CD4-positive, alpha-beta T cell treated with Interleukin-10 for 1 hour (primary cell): ENCODE measurements around the gene MYL2.

Experiments used
- DNase-seq: peaks from one replicate; pipeline ENCODE4 v3.0.0-alpha.2; 2020

The MYL2 gene

DNA sequence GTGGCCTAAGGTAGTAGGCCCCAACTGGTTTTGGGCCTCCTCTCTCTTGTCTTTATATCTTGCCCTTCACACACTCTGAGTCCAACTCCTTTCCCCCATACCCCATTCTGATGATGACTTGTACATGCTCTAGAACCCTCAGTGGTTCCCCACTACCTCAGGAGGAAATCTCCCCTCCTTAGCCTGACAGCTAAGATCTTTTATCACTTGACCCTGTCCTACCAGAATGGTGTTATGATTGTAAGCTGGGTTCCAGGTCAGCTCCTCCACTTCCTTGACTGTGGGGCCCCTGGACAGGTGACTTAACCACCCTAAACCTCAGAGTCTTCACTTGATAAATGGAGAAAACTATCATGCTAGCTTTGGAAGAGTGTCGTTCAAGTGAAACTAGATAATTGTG is 9.4 kb upstream of the MYL2 start:
- no peak for DNase-seq

DNA sequence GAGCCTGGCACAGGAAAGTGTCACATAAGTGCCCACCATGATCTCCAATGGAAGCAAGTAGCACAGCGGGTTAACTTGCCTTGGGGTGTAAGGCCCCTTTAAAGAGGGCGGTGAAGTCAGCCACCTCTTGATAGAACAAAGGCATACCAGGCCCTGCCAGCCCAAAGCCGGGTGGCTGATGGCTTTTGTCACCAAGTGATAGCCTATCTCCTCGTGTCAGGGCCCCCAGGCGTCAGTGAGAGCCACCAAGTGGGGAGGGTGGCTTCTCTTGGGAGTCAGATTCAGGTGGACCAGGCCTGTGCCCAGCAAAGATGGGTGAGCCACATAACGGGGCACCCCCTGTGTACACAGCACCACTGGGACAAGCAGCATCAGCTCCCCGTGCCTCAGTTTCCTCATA is 8.3 kb upstream of the MYL2 start:
- no peak for DNase-seq

DNA sequence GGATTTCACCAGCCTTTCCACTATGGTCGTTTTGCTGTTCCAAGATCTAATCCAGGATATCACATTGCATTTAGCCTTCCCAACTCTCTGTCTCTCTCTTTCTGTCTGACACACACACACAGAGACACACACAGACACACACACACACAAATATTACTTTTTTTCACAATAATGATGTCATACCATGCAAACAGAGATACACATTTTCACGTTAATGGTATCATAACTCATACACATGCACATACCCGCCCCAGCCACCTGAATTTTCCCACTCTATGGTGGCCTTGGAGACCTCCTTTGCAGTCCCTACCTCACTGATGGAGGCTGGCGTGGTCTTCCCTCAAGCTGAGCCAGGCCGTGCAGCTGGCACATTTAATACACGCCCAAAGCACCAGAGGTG is 7.2 kb upstream of the MYL2 start:
- DNase-seq = no peak

DNA sequence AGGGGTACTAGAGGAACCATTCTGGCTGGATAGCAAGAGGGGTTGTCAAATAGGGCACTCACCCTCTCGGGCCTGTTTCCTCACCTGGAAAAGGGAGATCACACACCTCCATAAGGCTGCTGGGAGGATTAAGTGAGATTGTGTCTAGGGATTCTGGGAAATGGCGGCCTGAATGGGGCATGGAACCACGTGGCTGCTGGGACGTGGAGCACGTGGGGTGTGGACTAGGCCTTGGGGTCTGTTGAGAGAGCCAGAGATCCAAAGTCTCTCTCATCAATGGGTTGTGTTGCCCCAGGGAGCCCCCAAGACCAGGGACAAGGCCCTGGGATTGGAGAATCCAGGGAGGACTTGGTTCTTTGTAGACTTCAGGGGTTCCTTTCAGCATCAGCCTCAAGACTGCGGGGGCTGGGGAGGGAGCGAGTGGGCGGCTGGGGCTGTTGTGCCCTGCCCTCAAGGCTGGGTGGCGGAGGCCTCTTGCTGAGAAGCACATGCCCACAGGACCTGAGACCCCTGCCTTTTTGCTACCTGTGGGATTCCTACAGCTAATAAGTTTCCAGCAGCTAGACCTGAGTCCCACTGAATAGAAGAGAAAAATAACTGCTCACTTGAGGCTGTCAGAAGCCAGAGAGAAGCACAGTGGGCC is 3.4 kb upstream of the MYL2 start:
- DNase-seq = no peak

DNA sequence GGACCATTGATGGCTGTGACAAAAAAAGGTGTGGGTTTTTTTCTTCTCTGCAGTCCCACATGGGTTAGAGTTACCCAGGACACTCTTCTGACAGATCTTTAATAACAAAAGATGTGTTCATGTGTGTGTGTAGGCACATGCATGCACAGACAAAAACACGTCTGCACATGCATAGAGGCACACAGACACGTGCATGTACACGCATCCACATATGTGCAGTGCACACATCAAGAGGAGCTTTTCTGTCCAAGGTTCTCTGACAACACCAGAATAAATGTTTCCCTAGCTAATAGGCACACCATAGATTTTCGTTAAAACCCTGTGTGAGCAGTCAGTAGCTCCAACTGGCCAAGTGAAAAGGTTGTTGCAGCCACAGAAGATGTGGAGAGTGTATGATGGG is 2.8 kb upstream of the MYL2 start:
- DNase-seq = no peak

DNA sequence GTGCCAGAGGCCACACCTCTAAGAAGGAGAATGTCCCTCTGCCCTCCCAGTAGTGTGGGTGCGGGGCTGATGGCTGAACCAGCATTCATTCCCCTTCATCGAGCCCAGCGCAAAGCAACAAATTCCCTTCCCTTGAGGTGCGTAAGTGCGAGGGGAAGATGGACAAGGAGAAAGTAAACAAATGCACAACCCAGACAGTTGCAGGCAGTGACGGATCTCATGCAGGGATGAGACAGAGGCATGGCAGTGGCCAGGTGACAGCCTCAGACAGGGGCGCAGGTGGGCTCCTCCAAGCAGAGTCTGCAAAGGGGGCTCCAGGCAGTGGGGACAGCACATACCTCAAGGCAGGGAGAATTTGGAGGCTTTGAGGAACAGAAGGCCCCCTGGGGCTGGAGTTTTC is 2.3 kb upstream of the MYL2 start:
- no peak for DNase-seq

DNA sequence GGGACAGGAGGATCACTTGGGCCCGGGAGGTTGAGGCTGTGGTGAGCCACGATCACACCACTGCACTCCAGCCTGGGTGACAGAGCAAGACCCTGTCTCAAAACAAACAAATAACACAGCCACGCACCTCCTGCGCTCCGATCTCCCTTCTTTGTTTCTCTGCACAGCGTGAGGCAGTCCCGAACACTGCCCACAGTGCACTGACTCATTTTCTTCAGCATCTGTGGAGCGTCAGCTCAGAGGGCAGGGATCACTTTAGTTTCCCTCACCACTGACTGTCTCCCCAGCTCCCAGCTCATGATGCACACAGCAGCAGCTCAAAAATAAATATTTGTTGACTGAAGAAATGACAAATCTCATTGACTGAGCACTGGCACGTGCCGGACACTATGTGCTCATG is 883 bp upstream of the MYL2 start:
- no peak for DNase-seq

DNA sequence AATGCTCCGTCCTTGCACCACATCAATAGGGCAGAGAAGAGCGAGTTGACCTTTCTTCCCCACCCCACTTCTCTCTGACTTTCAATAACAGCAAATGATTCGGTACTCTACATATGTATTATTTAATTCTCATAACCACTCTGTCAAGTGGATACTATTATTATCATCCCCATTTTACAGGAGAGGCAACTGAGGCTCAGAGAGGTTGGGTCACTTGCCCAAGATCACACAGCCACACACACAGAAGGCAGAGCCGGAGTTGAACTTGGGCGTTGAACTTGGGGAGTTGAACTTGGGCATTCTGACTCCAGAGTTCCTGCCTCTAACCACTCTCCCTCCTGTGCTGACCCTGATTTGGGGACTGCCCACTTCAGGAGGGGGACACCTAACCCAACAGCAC is 659 bp downstream of the MYL2 start:
- no peak for DNase-seq

DNA sequence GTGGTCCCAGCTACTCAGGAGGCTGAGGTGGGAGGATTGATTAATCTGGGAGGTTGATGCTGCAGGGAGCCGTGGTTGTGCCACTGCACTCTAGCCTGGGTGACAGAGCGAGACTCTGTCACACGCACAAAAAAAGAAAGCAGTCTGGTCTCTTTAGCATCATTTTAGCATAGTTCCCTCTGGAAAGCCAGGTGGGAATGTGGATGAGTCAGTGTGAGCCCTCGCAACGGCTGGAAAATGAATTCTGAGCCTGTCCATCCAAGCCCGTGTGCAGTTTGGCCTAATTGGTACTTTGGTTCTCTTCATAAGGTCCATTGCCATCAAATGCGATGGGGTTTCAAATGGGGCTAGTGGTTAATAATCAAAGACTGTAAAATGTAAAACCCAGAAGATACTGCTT is 2.4 kb downstream of the MYL2 start:
- no peak for DNase-seq

DNA sequence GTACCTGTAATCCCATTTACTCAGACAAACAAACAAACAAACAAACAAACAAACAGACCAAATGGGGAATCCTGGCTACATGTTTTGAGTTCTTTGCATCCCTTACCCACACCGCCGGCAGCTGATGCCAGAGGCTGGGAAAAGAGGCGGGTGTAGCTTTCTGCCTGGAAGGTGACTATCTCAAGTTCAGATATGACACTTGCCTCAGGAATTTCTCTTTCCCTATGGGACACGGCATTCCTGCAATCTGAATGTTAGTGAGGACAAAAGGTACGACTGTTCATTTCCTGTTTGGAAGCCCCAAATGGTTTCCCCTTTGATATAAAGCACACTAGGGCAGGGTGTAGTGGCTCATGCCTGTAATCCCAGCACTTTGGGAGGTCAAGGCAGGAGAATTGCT is 2.9 kb downstream of the MYL2 start:
- no peak for DNase-seq

DNA sequence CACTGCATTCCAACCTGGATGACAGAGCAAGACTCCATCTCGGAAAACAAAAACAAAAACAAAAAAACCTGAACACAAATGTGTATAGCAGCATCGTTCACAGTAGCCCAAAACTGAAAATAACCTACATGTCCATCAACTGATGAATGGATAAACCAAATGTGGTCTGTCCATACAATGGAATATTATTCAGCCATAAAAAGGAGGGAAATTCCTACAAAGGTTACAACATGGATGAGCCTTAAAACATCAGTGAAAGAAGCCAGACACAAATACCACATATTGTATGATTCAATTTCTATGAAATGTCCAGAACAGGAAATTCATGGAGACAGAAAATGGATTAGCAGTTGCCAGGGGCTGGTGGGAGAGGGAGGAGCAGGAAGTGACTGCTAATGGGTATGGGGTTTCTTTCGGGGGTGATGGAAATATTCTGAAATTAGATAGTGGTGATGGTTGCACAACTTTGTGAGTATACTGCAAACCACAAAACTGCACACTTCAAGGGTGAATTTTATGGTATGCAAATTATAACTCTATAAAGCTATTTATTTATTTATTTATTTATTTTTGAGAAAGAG is 4.0 kb downstream of the MYL2 start:
- DNase-seq = no peak

DNA sequence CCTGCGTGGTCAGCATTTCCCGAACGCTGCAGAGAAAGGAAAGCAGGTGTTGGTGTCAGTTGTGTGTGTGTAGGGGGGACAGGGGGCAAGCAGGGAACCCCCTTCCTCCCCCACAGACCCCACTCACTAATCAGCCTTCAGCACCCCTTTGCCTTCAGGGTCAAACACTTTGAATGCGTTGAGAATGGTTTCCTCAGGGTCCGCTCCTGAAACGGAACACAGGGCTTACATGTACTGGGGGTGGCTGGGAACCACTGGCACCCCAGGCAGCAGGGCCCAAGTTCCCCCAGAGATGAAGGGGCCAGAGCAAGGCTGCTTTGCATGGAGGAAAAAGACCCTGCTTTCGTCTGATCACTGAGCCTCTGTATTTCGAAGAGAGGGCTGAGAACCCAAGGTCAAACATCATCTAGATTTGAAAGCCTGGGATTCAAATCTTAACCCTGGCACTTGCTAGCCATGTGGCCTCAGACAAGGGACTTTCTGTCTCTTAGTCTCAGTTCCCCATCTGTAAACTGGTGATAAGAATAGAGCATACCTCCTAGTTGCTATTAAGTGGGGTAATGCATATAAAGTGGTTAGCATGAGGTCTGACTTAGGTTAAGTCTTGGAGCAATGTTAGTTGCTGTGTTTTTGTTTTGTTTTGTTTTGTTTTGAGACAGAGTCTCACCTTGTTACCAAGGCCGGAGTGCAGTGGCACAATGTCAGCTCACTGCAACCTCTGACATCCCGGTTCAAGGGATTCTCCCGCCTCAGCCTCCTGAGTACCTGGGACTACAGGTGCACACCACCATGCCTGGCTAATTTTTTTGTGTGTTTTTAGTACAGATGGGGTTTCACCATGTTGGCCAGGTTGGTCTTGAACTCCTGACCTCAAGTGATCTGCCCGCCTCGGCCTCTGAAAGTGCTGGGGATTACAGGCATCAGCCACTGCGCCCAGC is 7.0 kb downstream of the MYL2 start:
- no peak for DNase-seq

DNA sequence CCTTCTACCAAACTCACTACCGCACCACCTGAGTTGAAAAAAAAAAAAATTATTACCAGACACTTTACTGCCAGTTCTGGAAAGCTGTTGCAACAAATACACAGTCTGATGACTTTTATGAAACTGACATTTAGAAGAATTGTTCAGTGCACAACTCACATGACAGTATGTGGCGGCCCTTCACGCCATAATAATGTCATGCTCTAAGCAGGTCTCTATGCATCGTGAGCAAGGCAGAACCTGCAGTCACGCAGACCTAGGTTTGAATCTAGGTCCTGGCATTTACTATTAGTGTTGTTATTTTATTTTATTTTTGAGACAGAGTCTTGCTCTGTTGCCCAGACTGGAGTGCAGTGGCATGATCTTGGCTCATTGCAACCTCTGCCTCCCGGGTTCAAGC is 8.1 kb downstream of the MYL2 start:
- no peak for DNase-seq

DNA sequence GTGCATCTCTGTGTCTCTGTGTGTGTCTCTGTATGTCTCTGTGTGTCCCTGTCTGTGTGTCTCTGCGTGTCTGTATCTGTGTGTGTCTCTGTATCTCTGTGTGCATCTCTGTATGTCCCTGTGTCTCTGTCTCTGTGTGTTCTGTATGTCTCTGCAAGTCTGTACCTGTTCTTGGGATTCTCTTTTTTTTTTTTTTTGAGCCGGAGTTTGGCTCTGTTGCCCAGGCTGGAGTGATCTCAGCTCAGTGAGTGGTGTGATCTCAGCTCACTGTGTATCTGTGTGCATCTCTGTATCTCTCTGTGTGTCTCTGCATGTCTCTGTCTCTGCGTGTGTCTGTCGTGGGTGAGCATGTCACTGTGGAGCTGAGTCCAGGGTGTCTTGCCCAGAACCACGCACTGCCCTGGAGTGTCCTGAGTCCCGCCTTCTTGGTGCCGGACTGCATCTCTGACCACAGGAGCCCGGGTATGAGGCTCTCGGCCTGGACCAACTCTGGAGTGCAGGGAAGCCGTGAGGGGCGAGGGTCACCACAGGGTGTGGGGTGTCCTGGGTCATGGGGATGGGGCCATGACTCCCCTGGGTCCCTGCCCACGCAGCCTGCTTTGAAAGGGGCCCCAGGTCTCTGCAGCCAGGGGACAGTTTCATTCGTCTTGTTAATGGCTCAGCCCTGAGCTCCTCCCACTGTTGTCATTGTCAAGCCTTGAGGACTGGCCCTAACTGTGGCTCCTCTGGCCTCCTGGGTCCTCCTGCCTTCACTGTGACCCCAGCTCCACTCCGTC is 11.8 kb downstream of the MYL2 start:
- DNase-seq = no peak

DNA sequence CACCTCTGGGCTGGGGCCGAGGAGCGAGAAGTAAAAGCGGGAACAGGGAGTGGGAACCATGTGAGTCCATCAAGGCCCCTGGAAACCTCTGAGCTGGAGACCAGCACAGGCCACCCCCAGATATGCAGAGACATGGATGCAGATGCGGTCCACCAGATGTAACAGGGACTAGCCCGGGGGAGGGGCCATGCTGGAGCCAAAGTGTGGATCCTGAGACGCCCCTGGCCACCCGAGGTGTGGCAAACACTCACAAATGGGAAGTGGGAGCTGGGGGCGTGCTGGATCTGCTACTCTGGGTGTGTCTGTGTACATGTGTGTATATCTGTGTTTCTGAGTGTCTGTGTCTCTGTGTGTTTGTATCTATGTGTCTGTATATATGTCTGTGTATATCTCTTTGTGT is 12.8 kb downstream of the MYL2 start:
- DNase-seq = no peak

DNA sequence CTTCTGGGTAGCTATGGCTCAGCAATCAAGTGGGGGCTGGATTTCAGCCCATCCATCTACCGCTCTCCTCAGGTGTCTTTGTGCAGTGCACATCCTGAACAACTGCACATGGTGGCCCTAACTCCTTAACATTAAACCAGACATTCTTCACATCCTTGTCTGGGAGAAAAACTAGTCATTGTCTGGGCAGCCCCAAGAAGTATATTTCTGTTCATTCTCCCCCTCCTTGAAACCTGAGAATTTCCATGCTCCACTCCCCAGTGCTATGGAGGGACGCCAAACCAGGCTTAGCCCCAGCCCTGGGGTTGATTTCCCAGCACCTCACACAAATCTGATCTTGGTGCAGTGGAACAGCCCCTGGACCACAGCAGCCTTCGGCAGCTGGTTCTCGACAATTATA is 13.4 kb downstream of the MYL2 start:
- DNase-seq = no peak

DNA sequence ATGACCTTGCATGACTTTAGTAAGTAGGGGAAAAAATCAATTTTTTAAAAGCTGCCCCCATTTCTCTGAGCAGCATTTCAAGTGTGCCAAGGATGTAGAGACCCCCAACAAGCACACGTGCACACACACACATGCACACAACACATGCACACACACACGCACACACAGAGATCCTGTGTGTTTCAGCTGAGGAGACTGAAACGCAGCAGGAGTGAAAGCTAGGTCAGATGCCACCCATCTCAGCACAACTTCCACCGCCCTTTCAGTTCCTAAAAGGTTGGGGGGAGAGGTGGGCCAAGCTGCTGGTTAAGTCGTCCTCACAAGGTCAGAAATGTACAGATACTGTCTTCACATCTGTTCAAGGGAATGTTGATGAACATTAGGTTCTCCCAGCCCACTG is 13.9 kb downstream of the MYL2 start:
- DNase-seq = no peak

DNA sequence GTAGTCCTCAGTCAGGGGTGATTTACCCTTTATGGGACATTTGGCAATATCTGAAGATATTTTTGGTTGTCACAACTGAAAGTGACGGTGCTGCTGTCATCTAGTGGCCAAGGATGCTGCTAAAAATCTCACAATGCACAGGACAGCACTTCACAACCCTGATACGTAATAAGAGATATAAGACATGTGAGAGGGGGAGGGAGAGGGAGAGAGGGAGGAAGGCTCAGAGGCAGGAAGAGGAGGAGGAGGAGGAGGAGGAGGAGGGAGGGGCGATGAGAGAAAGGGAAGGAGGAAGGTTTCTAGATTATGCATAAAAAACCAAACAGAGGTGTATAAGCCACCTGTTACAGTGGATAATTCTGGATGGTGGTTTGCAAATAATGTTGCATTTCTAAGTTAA is 14.3 kb downstream of the MYL2 start:
- no peak for DNase-seq

DNA sequence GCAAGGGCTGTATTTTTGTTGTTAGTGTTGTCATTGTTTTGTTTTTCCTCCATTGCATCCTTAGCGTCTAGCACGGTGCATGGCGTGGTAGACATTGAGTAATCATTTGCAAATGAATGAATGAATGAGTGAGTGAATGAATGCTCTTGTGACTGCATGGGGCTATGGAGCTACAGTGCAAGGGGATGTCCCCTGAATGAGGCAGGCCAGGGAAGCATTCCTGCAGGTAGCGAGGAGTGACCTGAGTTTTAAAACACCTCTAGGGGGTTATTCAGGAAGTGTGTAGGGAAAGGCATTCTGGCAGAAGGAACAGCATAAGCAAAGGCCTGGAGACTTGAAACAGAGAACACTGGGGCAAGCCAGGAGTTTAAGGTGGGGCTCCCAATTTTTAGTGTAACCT is 16.9 kb downstream of the MYL2 start:
- DNase-seq = no peak

DNA sequence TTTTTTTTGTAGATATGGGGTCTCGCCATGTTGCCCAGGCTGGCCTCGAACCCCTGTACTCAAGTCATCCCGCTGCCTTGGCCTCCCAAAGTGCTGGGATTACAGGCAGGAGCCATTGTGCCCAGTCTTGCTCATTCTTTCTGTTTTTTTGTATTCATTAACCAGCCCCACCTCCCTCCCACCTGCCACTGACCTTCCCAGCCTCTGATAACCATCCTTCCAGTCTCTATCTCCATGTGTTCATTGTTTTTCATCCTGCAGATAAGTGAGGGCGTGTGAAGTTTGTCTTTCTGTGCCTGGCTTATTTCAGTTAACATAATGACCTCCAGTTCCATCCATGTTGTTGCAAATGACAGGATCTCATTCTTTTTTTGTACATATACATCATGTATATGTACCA is 19.0 kb downstream of the MYL2 start:
- no peak for DNase-seq

DNA sequence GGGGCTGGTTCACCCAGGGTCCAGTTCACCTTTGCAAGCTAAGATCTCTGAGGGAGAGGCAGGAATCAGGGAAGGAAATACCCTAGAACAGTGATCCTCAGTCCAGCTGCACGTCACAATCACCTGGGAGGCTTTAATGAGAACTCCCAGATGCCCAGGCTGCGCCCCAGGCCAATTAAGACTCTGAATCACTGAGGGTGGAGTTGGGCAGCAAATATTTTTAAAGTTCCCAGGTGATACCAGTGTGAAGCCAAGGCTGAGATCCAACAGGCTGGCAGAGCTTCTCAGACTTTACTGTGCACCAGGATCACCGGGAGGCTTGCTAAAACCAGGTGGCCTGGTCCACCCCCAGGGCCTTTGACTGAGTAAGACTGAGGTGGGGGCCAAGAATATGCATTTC is 23.8 kb downstream of the MYL2 start:
- DNase-seq = no peak

DNA sequence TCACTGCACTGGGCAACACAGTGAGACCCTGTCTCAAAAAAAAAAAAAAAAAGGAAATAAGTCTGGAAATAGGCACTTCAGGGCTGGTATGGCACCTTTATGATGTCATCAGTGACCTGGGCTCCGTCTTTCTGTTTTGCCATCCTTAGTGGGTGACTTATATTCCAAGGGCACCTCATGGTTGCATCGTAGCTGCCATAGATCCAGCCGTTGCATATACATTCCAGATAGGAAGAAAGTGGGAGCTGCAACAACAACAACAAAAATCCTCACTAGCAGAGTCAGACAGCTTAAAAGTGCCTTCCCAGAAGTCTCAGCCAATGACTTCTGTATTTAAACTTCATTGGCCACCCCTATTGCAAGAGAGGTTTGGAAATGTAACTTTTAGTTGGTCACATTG is 26.4 kb downstream of the MYL2 start:
- DNase-seq = no peak

DNA sequence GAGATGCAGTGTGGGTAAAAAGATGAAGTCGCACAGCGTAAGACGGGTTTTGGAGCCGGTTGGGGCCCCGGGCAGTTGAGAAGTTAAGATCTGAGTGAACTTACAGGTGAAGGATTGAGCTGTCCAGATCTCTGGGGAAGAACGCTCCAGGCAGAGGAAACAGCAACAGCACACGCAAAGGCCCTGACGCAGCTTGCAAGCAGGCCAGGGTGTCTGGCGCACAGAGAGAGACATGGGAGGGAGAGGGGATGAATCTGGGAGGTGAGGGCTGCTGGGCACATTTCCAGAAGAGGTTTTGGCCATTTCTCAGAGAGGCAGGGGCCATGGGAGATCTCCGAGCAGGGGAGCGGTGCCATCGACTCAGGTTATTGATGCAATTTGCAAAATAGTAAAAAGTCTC is 31.0 kb downstream of the MYL2 start:
- no peak for DNase-seq
